HCT116 (cell line): ENCODE measurements around the gene SON.

ENCODE experiments used
- ATF3 ChIP-seq: IDR thresholded peaks from 2 replicates; pipeline ENCODE4 v1.6.1; 2012
- CBX3 ChIP-seq: IDR thresholded peaks from 2 replicates; pipeline ENCODE4 v1.6.1; 2012; ENCODE audit warnings: low read depth
- CEBPB ChIP-seq: IDR thresholded peaks from 2 replicates; pipeline ENCODE4 v1.6.1; 2012; ENCODE audit warnings: low read depth
- CTCF ChIP-seq, 3 experiments: fragments of 200-600 bp in 1 of 3; sonication (generic) in 1 of 3; IDR thresholded peaks in 2 of 3; conservative IDR thresholded peaks in 1 of 3; 2 replicates each; pipeline ENCODE4 v1.5.1; 2012 to 2017; ENCODE audit warnings: low read depth in 2 of 3, low read length in 2 of 3, antibody characterized with exemption in 1 of 3, borderline replicate concordance in 1 of 3, control low read depth in 1 of 3, mild to moderate bottlenecking in 1 of 3, mixed read lengths in 1 of 3, mixed run types in 1 of 3, moderate library complexity in 1 of 3; ENCODE audit not compliant: insufficient read depth in 1 of 3
- JUND ChIP-seq: IDR thresholded peaks from 2 replicates; pipeline ENCODE4 v1.6.1; 2012
- MAX ChIP-seq: IDR thresholded peaks from 2 replicates; pipeline ENCODE4 v1.6.1; 2012
- POLR2A ChIP-seq: IDR thresholded peaks from 2 replicates; pipeline ENCODE4 v1.7.0; 2011; ENCODE audit warnings: borderline replicate concordance; ENCODE audit not compliant: insufficient read depth, insufficient read length; ENCODE audit errors: extremely low read depth
- RAD21 ChIP-seq: IDR thresholded peaks from 2 replicates; pipeline ENCODE4 v1.6.1; 2012; ENCODE audit warnings: low read depth, mild to moderate bottlenecking
- SP1 ChIP-seq: IDR thresholded peaks from 2 replicates; pipeline ENCODE4 v1.6.1; 2012; ENCODE audit warnings: low read depth

- TF ChIP-seq CTCF (IDR thresholded peaks at IDR 0.05 in 2 of 3, conservative IDR thresholded peaks at IDR 0.05 in 1 of 3; ENCODE audit: borderline replicate concordance in 1 of 3, insufficient read depth in 1 of 3, low read depth in 2 of 3, low read length in 2 of 3) (no peak), CEBPB (no peak), SP1 (no peak), POLR2A (no peak), ATF3 (no peak), MAX (no peak), RAD21 (no peak), JUND (peak; percentile 7; the same call in 1 of the 2 replicates), CBX3 (no peak)
Observed at GRCh38 chr21:33552093-33552998, 9.5 kb downstream of the SON start.
